ENCODE results near the gene C10orf71.

DNA sequence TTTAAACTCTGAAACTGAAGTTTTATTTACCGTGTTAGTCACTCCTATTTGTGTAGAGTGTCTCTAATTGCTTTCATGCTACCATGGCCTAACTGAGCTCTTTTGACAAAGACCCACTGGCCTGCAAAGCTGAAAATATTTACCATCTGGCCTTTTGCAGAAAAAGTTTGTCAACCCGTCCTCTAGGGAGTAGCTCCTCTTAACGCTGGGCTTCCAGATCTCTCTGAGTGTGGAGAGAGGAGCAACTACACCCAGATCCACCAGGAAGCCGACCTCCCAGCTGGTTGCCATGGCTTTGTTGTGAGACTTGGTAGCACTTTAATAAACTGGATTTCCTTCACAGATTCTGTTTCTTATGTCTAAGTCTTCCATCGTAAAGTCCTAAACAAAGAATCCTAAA, 4.2 kb upstream of the C10orf71 start:
- TF ChIP-seq, protein P1, sequence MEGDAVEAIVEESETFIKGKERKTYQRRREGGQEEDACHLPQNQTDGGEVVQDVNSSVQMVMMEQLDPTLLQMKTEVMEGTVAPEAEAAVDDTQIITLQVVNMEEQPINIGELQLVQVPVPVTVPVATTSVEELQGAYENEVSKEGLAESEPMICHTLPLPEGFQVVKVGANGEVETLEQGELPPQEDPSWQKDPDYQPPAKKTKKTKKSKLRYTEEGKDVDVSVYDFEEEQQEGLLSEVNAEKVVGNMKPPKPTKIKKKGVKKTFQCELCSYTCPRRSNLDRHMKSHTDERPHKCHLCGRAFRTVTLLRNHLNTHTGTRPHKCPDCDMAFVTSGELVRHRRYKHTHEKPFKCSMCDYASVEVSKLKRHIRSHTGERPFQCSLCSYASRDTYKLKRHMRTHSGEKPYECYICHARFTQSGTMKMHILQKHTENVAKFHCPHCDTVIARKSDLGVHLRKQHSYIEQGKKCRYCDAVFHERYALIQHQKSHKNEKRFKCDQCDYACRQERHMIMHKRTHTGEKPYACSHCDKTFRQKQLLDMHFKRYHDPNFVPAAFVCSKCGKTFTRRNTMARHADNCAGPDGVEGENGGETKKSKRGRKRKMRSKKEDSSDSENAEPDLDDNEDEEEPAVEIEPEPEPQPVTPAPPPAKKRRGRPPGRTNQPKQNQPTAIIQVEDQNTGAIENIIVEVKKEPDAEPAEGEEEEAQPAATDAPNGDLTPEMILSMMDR (IDR thresholded peaks at IDR 0.05; ENCODE audit: poor library complexity) = no peak
- TF ChIP-seq EZH2phosphoT487 (IDR thresholded peaks at IDR 0.05; ENCODE audit: low read depth, severe bottlenecking, unreplicated experiment) = no peak
